ENCODE data around the gene ATP13A4. TPM values are rescaled to one million over a fixed set of nuclear protein-coding genes. Genes with fewer than 3 reads are reported as not detected.

ATP13A4 gene
- total and polyA plus RNA-seq, 8 donors, result 48.4 to 262 (median 60.2) TPM

GRCh38 chr3:193457526-193457925 lies 97.2 kb downstream of the ATP13A4 start:
- DNase-seq, result no peak
- H3K4me3 ChIP-seq, result no peak overlapping the region
- H3K27me3 ChIP-seq, result no peaks in the 10 kb centered on the region
- H3K9me3 ChIP-seq, result no peaks in the 10 kb centered on the region
- peaks cover 0 to 8% of the 10 kb centered on the region in 2 donors for H3K4me1 ChIP-seq
- H3K27ac ChIP-seq, result no peak overlapping the region
- no peak for TF ChIP-seq CTCF (IDR thresholded peaks at IDR 0.05)
- ATAC-seq, result no peak
- intact Hi-C loops (cut with DNase I), result no loop called here
- peaks cover 0 to 8% of the 10 kb centered on the region in 2 donors for H3K36me3 ChIP-seq

GRCh38 chr3:193452338-193452737 lies 102.4 kb downstream of the ATP13A4 start:
- H3K9me3 ChIP-seq, result no peaks in the 10 kb centered on the region
- no peak overlapping the region for H3K27ac ChIP-seq
- H3K4me1 ChIP-seq, result no peaks in the 10 kb centered on the region
- no peak for TF ChIP-seq CTCF (IDR thresholded peaks at IDR 0.05)
- H3K27me3 ChIP-seq, result no peaks in the 10 kb centered on the region
- ATAC-seq (no peak), DNase-seq (no peak)
- H3K36me3 ChIP-seq, result peaks cover 0 to 6% of the 10 kb centered on the region in 2 donors
- intact Hi-C loops (cut with DNase I), result no loop called here
- H3K4me3 ChIP-seq, result no peak overlapping the region

GRCh38 chr3:193451902-193452301 lies 102.8 kb downstream of the ATP13A4 start:
- TF ChIP-seq CTCF (IDR thresholded peaks at IDR 0.05), result no peak
- Histone ChIP-seq H3K27me3 (no peaks in the 10 kb centered on the region), H3K27ac (no peak overlapping the region), H3K9me3 (no peaks in the 10 kb centered on the region), H3K4me3 (no peak overlapping the region), H3K36me3 (peaks cover 0 to 6% of the 10 kb centered on the region in 2 donors), H3K4me1 (no peaks in the 10 kb centered on the region)
- intact Hi-C loops (cut with DNase I), result no loop called here
- ATAC-seq, result no peak
- DNase-seq, result no peak

- H3K27me3 ChIP-seq, result no peaks in the 10 kb centered on the region
- no peak overlapping the region for H3K27ac ChIP-seq
- DNase-seq (no peak), ATAC-seq (no peak)
- peaks cover 0 to 2% of the 10 kb centered on the region in 2 donors for H3K36me3 ChIP-seq
- H3K4me1 ChIP-seq, result no peaks in the 10 kb centered on the region
- intact Hi-C loops (cut with DNase I), result no loop called here
- no peak overlapping the region for H3K4me3 ChIP-seq
- no peaks in the 10 kb centered on the region for H3K9me3 ChIP-seq
- TF ChIP-seq CTCF (IDR thresholded peaks at IDR 0.05), result no peak
Observed at GRCh38 chr3:193446965-193447602, 107.6 kb downstream of the ATP13A4 start.

GRCh38 chr3:193439423-193439822 lies 115.3 kb downstream of the ATP13A4 start:
- H3K27ac ChIP-seq, result no peak overlapping the region
- ATAC-seq, result no peak
- H3K9me3 ChIP-seq, result no peaks in the 10 kb centered on the region
- TF ChIP-seq CTCF (IDR thresholded peaks at IDR 0.05), result no peak
- H3K27me3 ChIP-seq, result no peaks in the 10 kb centered on the region
- no peak overlapping the region for H3K4me3 ChIP-seq
- no peak for DNase-seq
- no peaks in the 10 kb centered on the region for H3K4me1 ChIP-seq
- intact Hi-C loops (cut with DNase I), result no loop called here
- H3K36me3 ChIP-seq, result peaks cover 0 to 23% of the 10 kb centered on the region in 2 donors
